ENCODE data around the gene UQCR11.
A peak's percentile ranks its signal among the peaks of the same experiment; 100 is the strongest.

The UQCR11 gene

GRCh38 chr19:1605236-1606137 lies at the start of gene UQCR11:
Gene UQCR11 (minus strand): TSS chr19:1605462. CDS start chr19:1605409, 53 bp downstream.
- peaks cover 57% of the 10 kb centered on the region for H3K4me1 Mint-ChIP-seq

DNA sequence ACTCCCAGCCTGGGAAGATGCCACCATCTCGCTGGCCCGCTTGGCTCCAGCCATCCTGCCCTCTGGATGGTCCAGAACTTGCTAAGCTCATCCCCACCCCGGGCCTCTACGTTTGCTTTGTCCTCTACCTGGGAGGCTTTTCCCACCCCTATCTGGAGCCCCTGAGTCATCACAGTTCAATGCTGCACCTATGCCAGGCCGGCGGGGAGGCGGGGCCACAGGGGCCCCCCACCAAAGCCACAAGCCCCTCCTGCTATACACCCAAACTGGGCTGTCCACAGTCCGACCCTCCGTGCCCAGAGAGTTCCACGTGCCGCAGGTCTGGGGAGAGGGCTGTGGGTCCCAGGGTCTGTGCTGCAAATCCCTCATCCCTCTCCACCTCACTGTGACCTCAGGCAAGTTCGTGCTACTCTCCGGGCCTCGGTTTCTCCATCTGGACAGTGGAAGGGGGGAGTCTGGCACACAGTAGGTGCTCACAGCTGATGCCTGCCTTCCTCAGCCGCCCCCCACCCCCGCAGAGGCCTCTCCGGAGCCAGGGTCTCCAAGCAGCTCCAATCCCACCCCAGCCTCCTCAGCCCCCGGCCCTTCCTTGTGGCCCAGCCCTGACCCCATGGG lies 49.0 kb upstream of the UQCR11 start:
- no peak for DNase-seq
- Mint-ChIP-seq H3K27me3 (peaks cover 22% of the 10 kb centered on the region), H3K27ac (no peak overlapping the region), H3K4me1 (peaks cover 15% of the 10 kb centered on the region), H3K9me3 (no peaks in the 10 kb centered on the region), H3K4me3 (no peak overlapping the region), H3K36me3 (no peaks in the 10 kb centered on the region)
- CTCF ChIA-PET: no interaction called here

More at GRCh38 chr19:1605236-1606137, at the start of gene UQCR11:
- peak within 1 kb of the TSS; percentile 88 for H3K4me3 Mint-ChIP-seq
- no peaks in the 10 kb centered on the region for H3K9me3 Mint-ChIP-seq
- no peaks in the 10 kb centered on the region for H3K27me3 Mint-ChIP-seq
- CTCF ChIA-PET: interaction anchor here (1.1 to 2.4 kb wide), 4 partner anchors 12 to 66 kb away, joined by 3 to 12 read pairs (median 4); no protein-coding TSS in a partner anchor
- peak; percentile 95 for DNase-seq
- H3K27ac Mint-ChIP-seq: peak within 1 kb of the TSS; percentile 99
- peaks cover 8% of the 10 kb centered on the region for H3K36me3 Mint-ChIP-seq

- Mint-ChIP-seq H3K9me3 (no peaks in the 10 kb centered on the region), H3K27ac (peak overlapping the region; percentile 93), H3K27me3 (peaks cover 12% of the 10 kb centered on the region), H3K4me3 (peak overlapping the region; percentile 75), H3K4me1 (peaks cover 20% of the 10 kb centered on the region), H3K36me3 (no peaks in the 10 kb centered on the region)
- no peak for DNase-seq
- CTCF ChIA-PET: interaction anchor here (1.4 kb wide), 1 partner anchor 107 kb away, joined by 4 read pairs; no protein-coding TSS in a partner anchor
Measured at GRCh38 chr19:1653300-1653628, 48.0 kb upstream of the UQCR11 start.

GRCh38 chr19:1652471-1653299 lies 47.4 kb upstream of the UQCR11 start, which contains the start of gene TCF3:
Gene TCF3 (minus strand): TSS chr19:1652615. CDS start chr19:1650248, 2,367 bp downstream.
- no peaks in the 10 kb centered on the region for H3K9me3 Mint-ChIP-seq
- peak within 1 kb of the TSS; percentile 93 for H3K27ac Mint-ChIP-seq

DNA sequence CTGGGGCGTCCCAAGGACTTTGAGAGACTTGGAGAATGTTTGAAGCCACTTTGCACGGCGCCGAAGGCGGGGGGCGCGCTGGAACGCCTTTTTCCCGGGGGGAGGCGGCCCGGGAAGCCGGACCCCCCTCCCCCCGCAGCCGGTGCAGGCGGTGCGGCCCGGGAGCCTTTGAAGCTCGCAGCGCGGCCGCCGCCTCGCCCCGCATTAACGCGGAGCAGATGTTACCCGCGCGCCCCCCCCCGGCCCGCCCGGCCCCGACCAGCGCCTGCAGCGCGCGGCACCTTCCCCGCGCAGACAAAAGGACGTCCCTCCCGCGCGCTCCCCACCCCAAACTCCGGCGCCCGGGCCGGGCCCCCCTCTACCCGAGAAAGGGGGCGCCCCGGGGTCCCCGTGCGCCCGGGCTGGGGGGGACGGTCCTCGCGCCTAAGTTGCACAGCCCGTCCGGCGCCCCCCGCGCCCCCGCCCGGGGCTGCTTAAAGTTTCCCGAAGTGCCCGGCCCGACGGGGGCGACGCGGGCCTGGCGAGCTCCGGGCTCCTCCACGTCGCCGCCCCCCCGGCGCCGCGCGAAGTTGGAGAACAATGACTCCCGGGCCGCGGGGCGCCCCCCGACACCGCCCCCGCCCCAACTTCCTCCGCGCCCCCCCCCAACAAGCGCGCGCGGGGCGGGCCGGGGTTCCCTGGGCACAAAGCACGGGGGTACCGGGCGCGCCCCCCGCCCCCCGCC lies 46.5 kb upstream of the UQCR11 start:
- peak overlapping the region; percentile 90 for H3K4me3 Mint-ChIP-seq

More at GRCh38 chr19:1652471-1653299, 47.4 kb upstream of the UQCR11 start, which contains the start of gene TCF3:
- no peaks in the 10 kb centered on the region for H3K36me3 Mint-ChIP-seq
- H3K4me1 Mint-ChIP-seq: peaks cover 20% of the 10 kb centered on the region
- CTCF ChIA-PET: interaction anchor here (1.4 kb wide), 1 partner anchor 106 kb away, joined by 4 read pairs; no protein-coding TSS in a partner anchor
- peak within 1 kb of the TSS; percentile 90 for H3K4me3 Mint-ChIP-seq
- peaks cover 11% of the 10 kb centered on the region for H3K27me3 Mint-ChIP-seq
- DNase-seq: peak; percentile 98

GRCh38 chr19:1650650-1651567 lies 45.6 kb upstream of the UQCR11 start:
- H3K9me3 Mint-ChIP-seq: no peaks in the 10 kb centered on the region
- H3K36me3 Mint-ChIP-seq: no peaks in the 10 kb centered on the region
- H3K4me3 Mint-ChIP-seq: peak overlapping the region; percentile 90
- peak overlapping the region; percentile 92 for H3K27ac Mint-ChIP-seq
- CTCF ChIA-PET: interaction anchor here (0.7 to 1.2 kb wide), 4 partner anchors 12 to 90 kb away, joined by 3 read pairs; partner anchors contain the start of gene UQCR11
- no peaks in the 10 kb centered on the region for H3K27me3 Mint-ChIP-seq
- peak; percentile 74 for DNase-seq
- peaks cover 20% of the 10 kb centered on the region for H3K4me1 Mint-ChIP-seq

More for the DNA sequence above, 46.5 kb upstream of the UQCR11 start:
- DNase-seq: peak; percentile 59
- Mint-ChIP-seq H3K27ac (peak overlapping the region; percentile 92), H3K27me3 (peaks cover 3% of the 10 kb centered on the region), H3K9me3 (no peaks in the 10 kb centered on the region), H3K36me3 (no peaks in the 10 kb centered on the region), H3K4me1 (peaks cover 20% of the 10 kb centered on the region)
- CTCF ChIA-PET: interaction anchor here (0.7 to 1.2 kb wide), 3 partner anchors 13 to 90 kb away, joined by 3 read pairs; partner anchors contain the start of gene UQCR11

- Mint-ChIP-seq H3K4me1 (peaks cover 20% of the 10 kb centered on the region), H3K27me3 (no peaks in the 10 kb centered on the region), H3K27ac (peak overlapping the region; percentile 92), H3K4me3 (peak overlapping the region; percentile 90), H3K36me3 (peaks cover 6% of the 10 kb centered on the region), H3K9me3 (no peaks in the 10 kb centered on the region)
- CTCF ChIA-PET: interaction anchor here (0.9 to 1.2 kb wide), 2 partner anchors 11 to 23 kb away, joined by 3 read pairs; no protein-coding TSS in a partner anchor
- no peak for DNase-seq
Measured at GRCh38 chr19:1649706-1650649, 44.7 kb upstream of the UQCR11 start.

- Mint-ChIP-seq H3K4me1 (peaks cover 20% of the 10 kb centered on the region), H3K27ac (no peak overlapping the region), H3K36me3 (peaks cover 6% of the 10 kb centered on the region), H3K9me3 (no peaks in the 10 kb centered on the region), H3K27me3 (no peaks in the 10 kb centered on the region), H3K4me3 (no peak overlapping the region)
- CTCF ChIA-PET: no interaction called here
- DNase-seq: no peak
Measured at GRCh38 chr19:1648920-1649541, 43.8 kb upstream of the UQCR11 start.

DNA sequence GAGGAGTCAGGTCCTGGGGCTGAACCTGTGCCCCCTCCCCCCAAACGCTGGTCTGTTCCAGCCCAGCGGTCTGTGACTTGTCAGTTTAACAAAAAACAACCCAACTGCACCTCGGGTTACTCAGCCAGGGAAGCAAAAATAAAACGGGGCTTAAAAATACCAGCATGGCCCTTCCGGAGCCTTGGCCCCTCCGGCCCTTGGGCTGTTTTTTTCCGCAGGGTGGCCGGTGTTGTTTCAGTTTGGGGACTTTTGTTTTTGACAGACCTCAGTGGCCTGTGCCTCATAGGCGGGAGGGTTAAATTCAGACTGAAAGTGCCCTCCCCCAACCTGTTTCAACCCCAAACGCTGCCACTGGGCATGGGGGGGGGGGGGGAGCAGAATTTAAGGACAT lies 43.2 kb upstream of the UQCR11 start:
- DNase-seq: no peak
- CTCF ChIA-PET: no interaction called here
- Mint-ChIP-seq H3K36me3 (peaks cover 6% of the 10 kb centered on the region), H3K9me3 (no peaks in the 10 kb centered on the region), H3K27ac (no peak overlapping the region), H3K4me3 (no peak overlapping the region), H3K27me3 (no peaks in the 10 kb centered on the region), H3K4me1 (peaks cover 20% of the 10 kb centered on the region)

DNA sequence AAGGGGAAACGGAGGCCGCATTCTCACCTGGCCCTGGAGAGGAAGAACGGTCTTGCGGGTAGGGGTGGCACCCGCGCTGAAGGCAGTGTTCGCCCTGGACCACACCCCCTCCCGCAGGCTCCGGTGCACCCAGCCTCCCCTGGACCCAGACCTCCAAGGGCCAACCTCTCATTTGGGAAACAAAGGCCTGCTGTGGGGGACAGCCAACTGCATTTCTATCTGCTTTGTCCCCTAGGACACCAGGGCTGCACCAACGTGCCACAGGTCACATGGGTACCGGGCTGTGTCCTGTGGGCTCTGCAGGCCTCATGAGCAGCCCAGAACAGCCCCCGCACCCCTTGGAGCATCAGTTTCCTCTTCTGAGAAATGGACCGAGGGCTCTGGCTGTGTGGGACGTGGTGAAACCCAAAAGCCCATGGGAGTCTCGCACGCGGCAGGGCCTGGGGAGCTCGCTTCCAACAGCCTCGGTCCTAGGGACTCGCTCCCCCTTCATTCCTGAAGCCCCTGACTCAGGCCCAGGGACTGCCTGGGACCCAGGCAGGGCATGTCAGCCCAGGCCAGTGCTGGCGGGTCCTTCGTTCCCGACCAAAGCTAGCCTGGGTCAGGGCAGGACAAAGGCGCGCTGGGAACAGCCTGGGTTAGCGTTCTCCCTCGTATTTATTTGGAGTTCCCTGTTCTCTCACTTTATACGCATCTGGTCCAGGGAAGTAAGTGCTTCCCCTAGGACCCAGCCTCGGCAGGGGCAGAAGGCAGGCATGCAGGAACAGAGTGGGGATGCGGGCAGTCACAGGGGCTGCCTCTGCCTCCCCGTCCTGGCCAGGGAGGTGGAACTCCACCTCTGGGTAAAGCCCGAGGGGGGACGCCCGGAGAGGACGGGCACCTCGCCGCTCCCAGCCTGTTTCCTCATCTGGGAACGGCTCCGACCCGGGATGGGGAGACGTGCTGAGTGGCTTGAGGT lies 42.5 kb upstream of the UQCR11 start:
- no peaks in the 10 kb centered on the region for H3K27me3 Mint-ChIP-seq
- H3K36me3 Mint-ChIP-seq: peaks cover 6% of the 10 kb centered on the region
- no peaks in the 10 kb centered on the region for H3K9me3 Mint-ChIP-seq
- no peak overlapping the region for H3K27ac Mint-ChIP-seq
- H3K4me1 Mint-ChIP-seq: peaks cover 16% of the 10 kb centered on the region
- CTCF ChIA-PET: no interaction called here
- DNase-seq: no peak
- H3K4me3 Mint-ChIP-seq: no peak overlapping the region

Measured in activated naive CD4-positive, alpha-beta T cell treated with anti-CD3 and anti-CD28 coated beads, Interleukin-2, amount 10 ng/mL, durations not matched to agents 7 days and 5 days (primary cell).